ENCODE measurements around the gene MORC2.

DNA sequence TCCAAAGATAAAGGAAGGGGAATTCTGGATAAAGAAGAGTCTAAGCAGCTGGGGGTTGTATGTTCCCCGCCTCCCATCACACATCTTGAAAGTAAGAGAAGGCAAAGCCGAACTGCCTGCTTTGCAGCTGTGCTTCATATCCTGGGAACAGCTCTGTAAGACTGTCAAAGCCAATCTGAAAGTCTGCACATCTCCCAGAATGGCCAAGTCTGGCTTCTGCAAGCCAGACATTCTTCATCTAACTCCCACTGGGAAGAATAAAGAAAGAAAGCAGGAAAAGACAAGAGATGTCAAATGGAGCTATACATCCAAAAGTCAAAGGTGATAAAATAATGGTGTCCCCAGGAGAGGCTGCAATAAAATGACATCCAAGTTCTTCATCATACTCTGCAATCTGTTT, 15.4 kb downstream of the MORC2 start:
- TF ChIP-seq CTCF (conservative IDR thresholded peaks at IDR 0.05 in 1 of 2, IDR thresholded peaks at IDR 0.05 in 1 of 2; ENCODE audit: low read depth in 1 of 2, low read length in 2 of 2) (no peak), EZH2 (IDR thresholded peaks at IDR 0.05; ENCODE audit: low read length, missing control alignments) (no peak)
